NCI-H2227 (cell line): ENCODE measurements around the gene CLIC6.
"Not testable (repeated sequence)": the region's sequence is repeated elsewhere in the genome, so short reads cannot be mapped to it uniquely, and the experiment has no call there.

ENCODE experiments used
- DNase-seq: peaks from one replicate; lab custom pipeline; 2025; ENCODE audit not compliant: unreplicated experiment; lab: John Stamatoyannopoulos, UW

Gene CLIC6

GRCh38 chr21:34691390-34692032 is 22.7 kb downstream of the CLIC6 start:
- no peak for DNase-seq

- no peak for DNase-seq
Measured at GRCh38 chr21:34692458-34693020, 23.7 kb downstream of the CLIC6 start.

GRCh38 chr21:34693192-34693810 is 24.5 kb downstream of the CLIC6 start:
- DNase-seq, result no peak

GRCh38 chr21:34695434-34695833 is 26.6 kb downstream of the CLIC6 start:
- no peak for DNase-seq

GRCh38 chr21:34696121-34696520 is 27.3 kb downstream of the CLIC6 start:
- no peak for DNase-seq

- no peak for DNase-seq
Measured at GRCh38 chr21:34697826-34698225, 29.0 kb downstream of the CLIC6 start.

- no peak for DNase-seq
Measured at GRCh38 chr21:34698270-34699015, 29.6 kb downstream of the CLIC6 start.

- no peak for DNase-seq
Measured at GRCh38 chr21:34700605-34701004, 31.8 kb downstream of the CLIC6 start.

- DNase-seq, result no peak
Measured at GRCh38 chr21:34701726-34702125, 32.9 kb downstream of the CLIC6 start.

- DNase-seq, result no peak
Measured at GRCh38 chr21:34702341-34703170, 33.8 kb downstream of the CLIC6 start.

GRCh38 chr21:34703571-34703970 is 34.8 kb downstream of the CLIC6 start:
- DNase-seq, result no peak

GRCh38 chr21:34704119-34704518 is 35.3 kb downstream of the CLIC6 start:
- DNase-seq, result no peak

GRCh38 chr21:34705011-34705410 is 36.2 kb downstream of the CLIC6 start:
- DNase-seq, result no peak

GRCh38 chr21:34706337-34706736 is 37.5 kb downstream of the CLIC6 start:
- no peak for DNase-seq

GRCh38 chr21:34707876-34708325 is 39.1 kb downstream of the CLIC6 start:
- DNase-seq, result no peak

- DNase-seq, result no peak
Measured at GRCh38 chr21:34713621-34714020, 44.8 kb downstream of the CLIC6 start.

- DNase-seq, result no peak
Measured at GRCh38 chr21:34715518-34715917, 46.7 kb downstream of the CLIC6 start.

- DNase-seq, result no peak
Measured at GRCh38 chr21:34715985-34716596, 47.3 kb downstream of the CLIC6 start.

GRCh38 chr21:34718529-34718928 is 49.7 kb downstream of the CLIC6 start:
- DNase-seq, result not testable (repeated sequence)

GRCh38 chr21:34722684-34723300 is 54.0 kb downstream of the CLIC6 start:
- DNase-seq, result no peak
